ENCODE data around the gene CDS2. TPM values are rescaled to one million over a fixed set of nuclear protein-coding genes. Genes with fewer than 3 reads are reported as not detected.

The CDS2 gene
- total and polyA plus RNA-seq, 10 of the 15 experiments (the other 5 are each of a cell fraction or from before 2014, with no cell fraction given) = 11.5 to 94.7 (median 23.1) TPM

DNA sequence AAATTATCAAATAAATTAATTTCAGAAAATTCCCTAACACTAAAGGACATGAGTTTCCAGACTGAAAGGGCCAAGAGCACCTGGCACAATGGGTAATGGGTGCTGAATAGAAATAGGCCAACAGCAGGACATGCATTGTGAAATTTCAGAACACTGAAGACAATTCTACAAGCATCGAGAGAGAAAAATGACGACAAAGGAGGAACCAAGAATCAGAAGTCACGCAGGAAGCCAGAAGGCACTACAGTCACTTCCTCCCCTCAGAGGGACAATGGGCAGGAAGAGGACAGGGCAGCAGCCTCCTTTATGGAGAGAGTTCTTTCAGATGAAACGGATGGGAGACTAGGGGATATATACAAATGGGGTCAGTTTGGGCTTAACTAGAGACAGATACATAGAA, 36.6 kb upstream of the CDS2 start (continued):
- peak; percentile 64 to 72; a peak in 2 of 4 replicates for TF ChIP-seq EP300 (IDR thresholded peaks at IDR 0.05; ENCODE audit: borderline replicate concordance in 1 of 2, control insufficient read depth in 1 of 2, low read depth in 2 of 2, low read length in 2 of 2)
- TF ChIP-seq, protein P1, sequence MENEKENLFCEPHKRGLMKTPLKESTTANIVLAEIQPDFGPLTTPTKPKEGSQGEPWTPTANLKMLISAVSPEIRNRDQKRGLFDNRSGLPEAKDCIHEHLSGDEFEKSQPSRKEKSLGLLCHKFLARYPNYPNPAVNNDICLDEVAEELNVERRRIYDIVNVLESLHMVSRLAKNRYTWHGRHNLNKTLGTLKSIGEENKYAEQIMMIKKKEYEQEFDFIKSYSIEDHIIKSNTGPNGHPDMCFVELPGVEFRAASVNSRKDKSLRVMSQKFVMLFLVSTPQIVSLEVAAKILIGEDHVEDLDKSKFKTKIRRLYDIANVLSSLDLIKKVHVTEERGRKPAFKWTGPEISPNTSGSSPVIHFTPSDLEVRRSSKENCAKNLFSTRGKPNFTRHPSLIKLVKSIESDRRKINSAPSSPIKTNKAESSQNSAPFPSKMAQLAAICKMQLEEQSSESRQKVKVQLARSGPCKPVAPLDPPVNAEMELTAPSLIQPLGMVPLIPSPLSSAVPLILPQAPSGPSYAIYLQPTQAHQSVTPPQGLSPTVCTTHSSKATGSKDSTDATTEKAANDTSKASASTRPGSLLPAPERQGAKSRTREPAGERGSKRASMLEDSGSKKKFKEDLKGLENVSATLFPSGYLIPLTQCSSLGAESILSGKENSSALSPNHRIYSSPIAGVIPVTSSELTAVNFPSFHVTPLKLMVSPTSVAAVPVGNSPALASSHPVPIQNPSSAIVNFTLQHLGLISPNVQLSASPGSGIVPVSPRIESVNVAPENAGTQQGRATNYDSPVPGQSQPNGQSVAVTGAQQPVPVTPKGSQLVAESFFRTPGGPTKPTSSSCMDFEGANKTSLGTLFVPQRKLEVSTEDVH (IDR thresholded peaks at IDR 0.05; ENCODE audit: low read depth, partially characterized antibody) = no peak
- peak in 1 of 2 experiments; percentile 21; a peak in 1 of 4 replicates for TF ChIP-seq BHLHE40 (IDR thresholded peaks at IDR 0.05; ENCODE audit: borderline replicate concordance in 1 of 2, low read depth in 2 of 2, low read length in 1 of 2)
- TF ChIP-seq, protein P2, sequence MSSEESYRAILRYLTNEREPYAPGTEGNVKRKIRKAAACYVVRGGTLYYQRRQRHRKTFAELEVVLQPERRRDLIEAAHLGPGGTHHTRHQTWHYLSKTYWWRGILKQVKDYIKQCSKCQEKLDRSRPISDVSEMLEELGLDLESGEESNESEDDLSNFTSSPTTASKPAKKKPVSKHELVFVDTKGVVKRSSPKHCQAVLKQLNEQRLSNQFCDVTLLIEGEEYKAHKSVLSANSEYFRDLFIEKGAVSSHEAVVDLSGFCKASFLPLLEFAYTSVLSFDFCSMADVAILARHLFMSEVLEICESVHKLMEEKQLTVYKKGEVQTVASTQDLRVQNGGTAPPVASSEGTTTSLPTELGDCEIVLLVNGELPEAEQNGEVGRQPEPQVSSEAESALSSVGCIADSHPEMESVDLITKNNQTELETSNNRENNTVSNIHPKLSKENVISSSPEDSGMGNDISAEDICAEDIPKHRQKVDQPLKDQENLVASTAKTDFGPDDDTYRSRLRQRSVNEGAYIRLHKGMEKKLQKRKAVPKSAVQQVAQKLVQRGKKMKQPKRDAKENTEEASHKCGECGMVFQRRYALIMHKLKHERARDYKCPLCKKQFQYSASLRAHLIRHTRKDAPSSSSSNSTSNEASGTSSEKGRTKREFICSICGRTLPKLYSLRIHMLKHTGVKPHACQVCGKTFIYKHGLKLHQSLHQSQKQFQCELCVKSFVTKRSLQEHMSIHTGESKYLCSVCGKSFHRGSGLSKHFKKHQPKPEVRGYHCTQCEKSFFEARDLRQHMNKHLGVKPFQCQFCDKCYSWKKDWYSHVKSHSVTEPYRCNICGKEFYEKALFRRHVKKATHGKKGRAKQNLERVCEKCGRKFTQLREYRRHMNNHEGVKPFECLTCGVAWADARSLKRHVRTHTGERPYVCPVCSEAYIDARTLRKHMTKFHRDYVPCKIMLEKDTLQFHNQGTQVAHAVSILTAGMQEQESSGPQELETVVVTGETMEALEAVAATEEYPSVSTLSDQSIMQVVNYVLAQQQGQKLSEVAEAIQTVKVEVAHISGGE (CRISPR knock-in tag; IDR thresholded peaks at IDR 0.05) = peak; percentile 19; the same call in 1 of the 2 replicates
- TF ChIP-seq, protein P3, sequence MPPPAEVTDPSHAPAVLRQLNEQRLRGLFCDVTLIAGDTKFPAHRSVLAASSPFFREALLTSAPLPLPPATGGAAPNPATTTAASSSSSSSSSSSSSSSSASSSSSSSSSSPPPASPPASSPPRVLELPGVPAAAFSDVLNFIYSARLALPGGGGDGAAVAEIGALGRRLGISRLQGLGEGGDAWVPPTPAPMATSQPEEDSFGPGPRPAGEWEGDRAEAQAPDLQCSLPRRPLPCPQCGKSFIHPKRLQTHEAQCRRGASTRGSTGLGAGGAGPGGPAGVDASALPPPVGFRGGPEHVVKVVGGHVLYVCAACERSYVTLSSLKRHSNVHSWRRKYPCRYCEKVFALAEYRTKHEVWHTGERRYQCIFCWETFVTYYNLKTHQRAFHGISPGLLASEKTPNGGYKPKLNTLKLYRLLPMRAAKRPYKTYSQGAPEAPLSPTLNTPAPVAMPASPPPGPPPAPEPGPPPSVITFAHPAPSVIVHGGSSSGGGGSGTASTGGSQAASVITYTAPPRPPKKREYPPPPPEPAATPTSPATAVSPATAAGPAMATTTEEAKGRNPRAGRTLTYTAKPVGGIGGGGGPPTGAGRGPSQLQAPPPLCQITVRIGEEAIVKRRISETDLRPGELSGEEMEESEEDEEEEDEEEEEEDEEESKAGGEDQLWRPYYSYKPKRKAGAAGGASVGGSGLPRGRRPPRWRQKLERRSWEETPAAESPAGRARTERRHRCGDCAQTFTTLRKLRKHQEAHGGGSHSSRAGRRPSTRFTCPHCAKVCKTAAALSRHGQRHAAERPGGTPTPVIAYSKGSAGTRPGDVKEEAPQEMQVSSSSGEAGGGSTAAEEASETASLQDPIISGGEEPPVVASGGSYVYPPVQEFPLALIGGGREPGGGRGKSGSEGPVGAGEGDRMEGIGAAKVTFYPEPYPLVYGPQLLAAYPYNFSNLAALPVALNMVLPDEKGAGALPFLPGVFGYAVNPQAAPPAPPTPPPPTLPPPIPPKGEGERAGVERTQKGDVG (CRISPR knock-in tag; IDR thresholded peaks at IDR 0.05) = no peak
- 0 out of 2 replicates have a peak, but pooled peaks have one; percentile 47 for TF ChIP-seq NFIC (IDR thresholded peaks at IDR 0.05; ENCODE audit: low read depth, low read length)
- TF ChIP-seq, protein P4, sequence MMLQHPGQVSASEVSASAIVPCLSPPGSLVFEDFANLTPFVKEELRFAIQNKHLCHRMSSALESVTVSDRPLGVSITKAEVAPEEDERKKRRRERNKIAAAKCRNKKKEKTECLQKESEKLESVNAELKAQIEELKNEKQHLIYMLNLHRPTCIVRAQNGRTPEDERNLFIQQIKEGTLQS (IDR thresholded peaks at IDR 0.05; ENCODE audit: borderline replicate concordance, extremely low read depth, low read depth, low read length) = no peak
- TF ChIP-seq, protein P5, sequence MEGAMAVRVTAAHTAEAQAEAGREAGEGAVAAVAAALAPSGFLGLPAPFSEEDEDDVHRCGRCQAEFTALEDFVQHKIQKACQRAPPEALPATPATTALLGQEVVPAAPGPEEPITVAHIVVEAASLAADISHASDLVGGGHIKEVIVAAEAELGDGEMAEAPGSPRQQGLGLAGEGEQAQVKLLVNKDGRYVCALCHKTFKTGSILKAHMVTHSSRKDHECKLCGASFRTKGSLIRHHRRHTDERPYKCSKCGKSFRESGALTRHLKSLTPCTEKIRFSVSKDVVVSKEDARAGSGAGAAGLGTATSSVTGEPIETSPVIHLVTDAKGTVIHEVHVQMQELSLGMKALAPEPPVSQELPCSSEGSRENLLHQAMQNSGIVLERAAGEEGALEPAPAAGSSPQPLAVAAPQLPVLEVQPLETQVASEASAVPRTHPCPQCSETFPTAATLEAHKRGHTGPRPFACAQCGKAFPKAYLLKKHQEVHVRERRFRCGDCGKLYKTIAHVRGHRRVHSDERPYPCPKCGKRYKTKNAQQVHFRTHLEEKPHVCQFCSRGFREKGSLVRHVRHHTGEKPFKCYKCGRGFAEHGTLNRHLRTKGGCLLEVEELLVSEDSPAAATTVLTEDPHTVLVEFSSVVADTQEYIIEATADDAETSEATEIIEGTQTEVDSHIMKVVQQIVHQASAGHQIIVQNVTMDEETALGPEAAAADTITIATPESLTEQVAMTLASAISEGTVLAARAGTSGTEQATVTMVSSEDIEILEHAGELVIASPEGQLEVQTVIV (IDR thresholded peaks at IDR 0.05; ENCODE audit: borderline replicate concordance, partially characterized antibody) = no peak
- TF ChIP-seq YY1 (IDR thresholded peaks at IDR 0.05; ENCODE audit: low read depth, low read length) = no peak
- TF ChIP-seq, protein P6, sequence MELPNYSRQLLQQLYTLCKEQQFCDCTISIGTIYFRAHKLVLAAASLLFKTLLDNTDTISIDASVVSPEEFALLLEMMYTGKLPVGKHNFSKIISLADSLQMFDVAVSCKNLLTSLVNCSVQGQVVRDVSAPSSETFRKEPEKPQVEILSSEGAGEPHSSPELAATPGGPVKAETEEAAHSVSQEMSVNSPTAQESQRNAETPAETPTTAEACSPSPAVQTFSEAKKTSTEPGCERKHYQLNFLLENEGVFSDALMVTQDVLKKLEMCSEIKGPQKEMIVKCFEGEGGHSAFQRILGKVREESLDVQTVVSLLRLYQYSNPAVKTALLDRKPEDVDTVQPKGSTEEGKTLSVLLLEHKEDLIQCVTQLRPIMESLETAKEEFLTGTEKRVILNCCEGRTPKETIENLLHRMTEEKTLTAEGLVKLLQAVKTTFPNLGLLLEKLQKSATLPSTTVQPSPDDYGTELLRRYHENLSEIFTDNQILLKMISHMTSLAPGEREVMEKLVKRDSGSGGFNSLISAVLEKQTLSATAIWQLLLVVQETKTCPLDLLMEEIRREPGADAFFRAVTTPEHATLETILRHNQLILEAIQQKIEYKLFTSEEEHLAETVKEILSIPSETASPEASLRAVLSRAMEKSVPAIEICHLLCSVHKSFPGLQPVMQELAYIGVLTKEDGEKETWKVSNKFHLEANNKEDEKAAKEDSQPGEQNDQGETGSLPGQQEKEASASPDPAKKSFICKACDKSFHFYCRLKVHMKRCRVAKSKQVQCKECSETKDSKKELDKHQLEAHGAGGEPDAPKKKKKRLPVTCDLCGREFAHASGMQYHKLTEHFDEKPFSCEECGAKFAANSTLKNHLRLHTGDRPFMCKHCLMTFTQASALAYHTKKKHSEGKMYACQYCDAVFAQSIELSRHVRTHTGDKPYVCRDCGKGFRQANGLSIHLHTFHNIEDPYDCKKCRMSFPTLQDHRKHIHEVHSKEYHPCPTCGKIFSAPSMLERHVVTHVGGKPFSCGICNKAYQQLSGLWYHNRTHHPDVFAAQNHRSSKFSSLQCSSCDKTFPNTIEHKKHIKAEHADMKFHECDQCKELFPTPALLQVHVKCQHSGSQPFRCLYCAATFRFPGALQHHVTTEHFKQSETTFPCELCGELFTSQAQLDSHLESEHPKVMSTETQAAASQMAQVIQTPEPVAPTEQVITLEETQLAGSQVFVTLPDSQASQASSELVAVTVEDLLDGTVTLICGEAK (IDR thresholded peaks at IDR 0.05; ENCODE audit: borderline replicate concordance) = peak; percentile 66; the same call in 1 of the 2 replicates

All from GM12878 (cell line).